SU-DHL-6 (cell line): ENCODE results near the gene TTYH1.

Experiments
- H2AFZ ChIP-seq: fragments of 200-600 bp; sonication (generic); 2 replicates; pipeline ENCODE4 v1.6.1; 2014; ENCODE audit warnings: low read depth, mild to moderate bottlenecking, moderate library complexity, mixed read lengths, antibody characterized with exemption, low read length; ENCODE audit not compliant: severe bottlenecking
- H3F3A ChIP-seq: fragments of 200-600 bp; shearing (Covaris generic); 2 replicates; pipeline ENCODE4 v1.6.0; 2016; ENCODE audit warnings: antibody characterized with exemption, mild to moderate bottlenecking; ENCODE audit not compliant: insufficient read depth
- H3K27ac ChIP-seq: fragments of 200-600 bp; sonication (generic); 2 replicates; pipeline ENCODE4 v1.5.1; 2016; ENCODE audit warnings: low read depth, mild to moderate bottlenecking, low read length, moderate library complexity, mixed read lengths
- H3K27me3 ChIP-seq: fragments of 200-600 bp; sonication (generic), shearing (Covaris generic); 2 replicates; pipeline ENCODE4 v1.6.0; 2014; ENCODE audit warnings: mild to moderate bottlenecking, low read length
- H3K36me3 ChIP-seq: fragments of 200-600 bp; sonication (generic); 2 replicates; pipeline ENCODE4 v1.6.1; 2014; ENCODE audit warnings: mild to moderate bottlenecking, low read length, mixed read lengths
- H3K4me2 ChIP-seq: fragments of 300-600, 200-600 bp; shearing (Covaris generic), sonication (generic); 2 replicates; pipeline ENCODE4 v1.6.0; 2014; ENCODE audit warnings: low read length, low read depth, mild to moderate bottlenecking; ENCODE audit not compliant: poor library complexity, severe bottlenecking
- H3K4me3 ChIP-seq: fragments of 200-600 bp; sonication (generic); 2 replicates; pipeline ENCODE4 v1.5.1; 2014; ENCODE audit warnings: antibody characterized with exemption, low read length, mild to moderate bottlenecking, mixed read lengths; ENCODE audit not compliant: insufficient read depth, poor library complexity, severe bottlenecking
- H3K79me2 ChIP-seq: fragments of 200-600 bp; sonication (generic); 2 replicates; pipeline ENCODE4 v1.6.1; 2014; ENCODE audit warnings: mild to moderate bottlenecking, low read length, moderate library complexity; ENCODE audit not compliant: insufficient read depth
- H3K9ac ChIP-seq: fragments of 200-600 bp; sonication (generic); 2 replicates; pipeline ENCODE4 v1.7.0; 2014; ENCODE audit warnings: mild to moderate bottlenecking, low read length
- H3K9me2 ChIP-seq: fragments of 200-600 bp; sonication (generic); replicated peaks from 2 replicates; pipeline ENCODE4 v1.6.1; 2014; ENCODE audit warnings: low read length; ENCODE audit not compliant: insufficient read depth
- H3K9me3 ChIP-seq: fragments of 200-600 bp; sonication (generic); 2 replicates; pipeline ENCODE4 v1.6.1; 2014; ENCODE audit warnings: low read length, mixed read lengths; ENCODE audit not compliant: insufficient read depth
- H4K20me1 ChIP-seq: fragments of 200-600 bp; sonication (generic); 2 replicates; pipeline ENCODE4 v1.6.1; 2014; ENCODE audit warnings: low read depth, mild to moderate bottlenecking, antibody characterized with exemption, low read length, moderate library complexity, mixed read lengths
- CTCF ChIP-seq: fragments of 200-600 bp; sonication (generic); IDR thresholded peaks from one replicate; pipeline ENCODE4 v1.5.1; 2017; ENCODE audit warnings: antibody characterized with exemption, mild to moderate bottlenecking, low read length, moderate library complexity; ENCODE audit not compliant: insufficient read depth, poor library complexity, severe bottlenecking
- EZH2phosphoT487 ChIP-seq: fragments of 200-600 bp; sonication (generic), shearing (Covaris generic); conservative IDR thresholded peaks from 2 replicates; pipeline ENCODE4 v1.6.1; 2018; ENCODE audit warnings: mild to moderate bottlenecking, antibody characterized with exemption, low read length, moderate library complexity, mixed read lengths

The TTYH1 gene

DNA sequence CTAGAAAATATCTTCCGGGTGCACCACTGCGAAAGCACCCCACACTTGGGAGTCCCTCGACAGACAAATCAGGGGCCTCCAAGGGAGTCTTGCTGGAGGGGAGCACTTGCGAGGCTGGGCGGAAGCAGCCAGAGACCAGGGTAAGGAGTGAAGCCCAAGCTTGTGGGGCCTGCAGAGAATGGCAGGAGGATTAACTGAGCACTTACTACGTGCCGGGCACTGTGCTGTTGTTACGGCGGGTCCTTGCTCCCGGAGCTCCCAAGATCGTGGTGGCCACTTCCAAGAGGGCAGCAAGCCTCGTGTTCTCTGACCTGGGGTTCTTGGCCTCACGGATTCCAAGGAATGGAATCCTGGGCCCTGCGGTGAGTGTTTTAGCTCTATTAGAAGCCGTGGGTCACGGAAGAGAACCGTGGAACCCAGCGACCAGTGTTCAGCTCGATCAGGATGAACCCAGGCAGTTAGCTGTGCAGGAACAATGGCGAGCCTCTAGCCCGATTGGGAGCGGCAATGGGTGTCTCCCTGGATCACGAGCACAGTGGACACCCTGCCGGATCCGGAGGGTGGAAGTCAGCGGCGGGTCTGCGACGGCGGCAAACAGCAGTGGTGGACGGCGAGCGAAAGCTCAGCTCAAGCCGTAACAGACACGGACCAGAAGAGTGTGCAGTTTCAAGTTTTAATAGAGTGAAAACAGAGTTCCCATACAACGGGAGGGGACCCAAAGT, 9.6 kb downstream of the TTYH1 start:
- H3K9me3 ChIP-seq: no peaks in the 10 kb centered on the region
- TF ChIP-seq EZH2phosphoT487: no peak
- no peak for TF ChIP-seq CTCF
- no peaks in the 10 kb centered on the region for H3K79me2 ChIP-seq
- H2AFZ ChIP-seq: no peak overlapping the region
- no peak overlapping the region for H3K9ac ChIP-seq
- H3K4me3 ChIP-seq: no peak overlapping the region
- H3F3A ChIP-seq: no peaks in the 10 kb centered on the region
- no peaks in the 10 kb centered on the region for H3K36me3 ChIP-seq
- H3K9me2 ChIP-seq: no peaks in the 10 kb centered on the region
- no peak overlapping the region for H3K27ac ChIP-seq
- H3K4me2 ChIP-seq: no peak overlapping the region
- no peaks in the 10 kb centered on the region for H3K27me3 ChIP-seq
- H4K20me1 ChIP-seq: no peaks in the 10 kb centered on the region

DNA sequence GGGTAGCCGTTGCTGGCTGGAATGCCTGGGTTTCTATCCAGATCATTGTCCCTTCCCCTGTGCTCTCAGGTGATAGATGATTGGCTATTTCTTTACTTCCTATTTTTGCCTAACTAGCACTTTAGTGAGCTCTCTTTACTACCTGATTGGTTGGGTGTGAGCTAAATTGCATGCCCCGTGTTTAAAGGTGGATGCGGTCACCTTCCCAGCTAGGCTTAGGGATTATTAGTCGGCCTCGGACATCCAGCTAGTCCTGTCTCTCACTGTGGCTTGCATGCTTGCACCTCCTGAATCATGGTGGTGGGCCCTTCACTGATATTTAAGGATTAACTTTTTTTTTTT, 10.1 kb downstream of the TTYH1 start:
- H3K36me3 ChIP-seq: no peaks in the 10 kb centered on the region
- no peak overlapping the region for H3K4me2 ChIP-seq
- TF ChIP-seq CTCF (no peak), EZH2phosphoT487 (no peak)
- H3K27ac ChIP-seq: no peak overlapping the region
- H3K9me2 ChIP-seq: no peaks in the 10 kb centered on the region
- no peaks in the 10 kb centered on the region for H3F3A ChIP-seq
- no peak overlapping the region for H3K4me3 ChIP-seq
- no peak overlapping the region for H3K9ac ChIP-seq
- no peaks in the 10 kb centered on the region for H3K79me2 ChIP-seq
- H2AFZ ChIP-seq: no peak overlapping the region
- no peaks in the 10 kb centered on the region for H3K9me3 ChIP-seq
- H4K20me1 ChIP-seq: no peaks in the 10 kb centered on the region
- no peaks in the 10 kb centered on the region for H3K27me3 ChIP-seq

DNA sequence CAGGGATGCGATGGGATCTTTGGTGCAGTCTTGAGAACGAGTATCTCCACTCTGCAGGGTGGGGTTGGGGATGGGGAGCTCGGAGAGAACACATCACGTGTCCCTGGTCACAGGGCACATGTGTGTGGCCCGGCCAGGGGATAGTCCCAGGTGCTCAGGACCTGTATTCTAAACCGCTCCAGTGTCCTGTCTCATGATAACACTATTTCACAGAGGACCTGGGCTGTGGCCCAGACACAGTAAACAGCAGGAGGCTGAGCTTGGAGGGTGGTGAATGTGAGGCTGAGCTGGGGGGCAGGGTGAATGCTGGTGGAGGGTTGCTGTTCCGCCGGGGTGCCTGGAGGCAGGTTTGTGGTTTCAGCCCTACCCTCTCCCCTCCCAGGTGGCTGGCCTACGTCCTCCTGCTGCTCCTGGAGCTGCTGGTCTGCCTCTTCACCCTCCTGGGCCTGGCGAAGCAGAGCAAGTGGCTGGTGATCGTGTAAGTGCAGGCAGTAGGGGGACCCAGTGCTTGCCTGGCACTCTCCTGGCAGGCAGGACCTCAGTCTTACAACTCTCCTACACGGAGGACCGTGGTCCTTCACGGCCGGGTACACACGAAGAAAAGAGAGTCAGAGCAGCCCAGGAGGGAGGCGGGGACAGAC, 11.1 kb downstream of the TTYH1 start:
- H3K27me3 ChIP-seq: no peaks in the 10 kb centered on the region
- H3K4me2 ChIP-seq: no peak overlapping the region
- TF ChIP-seq CTCF (no peak), EZH2phosphoT487 (no peak)
- H3K79me2 ChIP-seq: no peaks in the 10 kb centered on the region
- no peaks in the 10 kb centered on the region for H3K9me3 ChIP-seq
- no peak overlapping the region for H3K4me3 ChIP-seq
- no peak overlapping the region for H3K9ac ChIP-seq
- H3K36me3 ChIP-seq: no peaks in the 10 kb centered on the region
- no peaks in the 10 kb centered on the region for H3K9me2 ChIP-seq
- H4K20me1 ChIP-seq: no peaks in the 10 kb centered on the region
- H3K27ac ChIP-seq: no peak overlapping the region
- no peaks in the 10 kb centered on the region for H3F3A ChIP-seq
- no peak overlapping the region for H2AFZ ChIP-seq
